Body of pancreas (tissue), 4 donors: ENCODE measurements around the gene MBP. TPM values are rescaled to one million over a fixed set of nuclear protein-coding genes. Genes with fewer than 3 reads are reported as not detected.

Source experiments
- ATAC-seq: fragments of 150-250 bp; one replicate; pipeline ENCODE4 v1.9.1; 2016
- DNase-seq, 4 donors: peaks; one replicate each; pipeline ENCODE4 v3.0.0-alpha.2; 2019
- H3K27ac ChIP-seq, 4 donors: fragments of 200-600 bp; sonication (generic); 1 replicate in 3 of 4; 2 replicates in 1 of 4; pipeline versions ENCODE4 v1.5.1 to v1.6.1; 2016 to 2019; ENCODE audit warnings: mild to moderate bottlenecking in 1 of 4, mixed read lengths in 1 of 4, moderate library complexity in 1 of 4
- H3K27me3 ChIP-seq, 2 donors: fragments of 200-600 bp; sonication (generic); one replicate each; pipeline ENCODE4 v1.6.0; 2016; ENCODE audit warnings: mild to moderate bottlenecking in 1 of 2
- H3K36me3 ChIP-seq, 2 donors: fragments of 200-600 bp; sonication (generic); replicated peaks in 1 of 2; 2 replicates each; pipeline ENCODE4 v1.5.1; 2016; ENCODE audit warnings: low read depth in 2 of 2; ENCODE audit not compliant: insufficient read depth in 1 of 2
- H3K4me1 ChIP-seq: fragments of 200-600 bp; sonication (generic); one replicate; pipeline ENCODE4 v1.6.0; 2016
- H3K4me3 ChIP-seq, 2 donors: fragments of 200-600 bp; sonication (generic); 1 replicate in 1 of 2; 2 replicates in 1 of 2; pipeline ENCODE4 v1.5.1; 2016 to 2019
- H3K9me3 ChIP-seq, 3 donors: fragments of 200-600 bp; sonication (generic); 1 replicate in 2 of 3; 2 replicates in 1 of 3; pipeline ENCODE4 v1.5.1; 2016
- CTCF ChIP-seq, 7 experiments: fragments of 450-650 bp in 4 of 7; fragments of 200-600 bp in 3 of 7; sonication (generic) in 3 of 7; IDR thresholded peaks; one replicate each; pipeline ENCODE4 v1.5.1; 2016 to 2019; ENCODE audit warnings: antibody characterized with exemption in 7 of 7
- POLR2A ChIP-seq, 3 donors: fragments of 450-650 bp; IDR thresholded peaks; one replicate each; pipeline ENCODE4 v1.6.1; 2016; ENCODE audit warnings: antibody characterized with exemption in 3 of 3, mild to moderate bottlenecking in 2 of 3
- WGBS, 2 donors: methylation state at CpG; one replicate each; pipeline ENCODE4 v1.1.5; 2017; 5-methylcytosine and 5-hydroxymethylcytosine counted together
- intact Hi-C: fragments of 100-400 bp; cut with DNase I; formaldehyde crosslinking; loops from one replicate; pipeline ENCODE4 v1.15.1; 2023
- total RNA-seq, 2 donors: library from RNA; depleted of rRNA; stranded (reverse); fragments of >200 nt; gene quantifications; one replicate each; pipeline ENCODE4 v1.1.0, GENCODE V29; 2016

MBP gene
- 10 to 100 TPM; 17.4 to 24.4 TPM for total RNA-seq

- 1% methylated on average over 66 of the region's 88 CpGs; no CpG with 5 or more reads in 1 of the 2 donors for WGBS, 2 donors
- Histone ChIP-seq H3K27ac (peak within 1 kb of the TSS; percentile 93 to 100 (median 98)), H3K36me3 (no peaks in the 10 kb centered on the region), H3K9me3 (no peaks in the 10 kb centered on the region), H3K4me3 (peak within 1 kb of the TSS; percentile 82 to 91), H3K27me3 (no peaks in the 10 kb centered on the region), H3K4me1 (peaks cover 44% of the 10 kb centered on the region)
- intact Hi-C loops, result loop anchor here (10.0 kb wide), 1 partner anchor 58 kb away; no protein-coding TSS in a partner anchor
- ATAC-seq (peak; percentile 85), DNase-seq (peak; percentile 87 to 95 (median 91))
- peak in 1 of 7 experiments; percentile 1 for TF ChIP-seq CTCF (IDR thresholded peaks at IDR 0.05)
- peak; percentile 68 to 97 (median 83) for TF ChIP-seq POLR2A (IDR thresholded peaks at IDR 0.05)
Observed at GRCh38 chr18:77132369-77133050, at the start of gene MBP. Gene MBP, minus strand, starts transcription at chr18:77132783. Its CDS starts 27,522 bp downstream, at chr18:77105261.

GRCh38 chr18:77181950-77182707 is 49.5 kb upstream of the MBP start:
- WGBS, 2 donors, result 38 to 39% methylated on average over 12 of the region's 12 CpGs
- no peak for ATAC-seq
- no peak for TF ChIP-seq POLR2A (IDR thresholded peaks at IDR 0.05)
- no peak for TF ChIP-seq CTCF (IDR thresholded peaks at IDR 0.05)
- Histone ChIP-seq H3K27ac (no peak overlapping the region), H3K4me1 (no peaks in the 10 kb centered on the region), H3K27me3 (no peaks in the 10 kb centered on the region), H3K9me3 (no peaks in the 10 kb centered on the region), H3K36me3 (no peaks in the 10 kb centered on the region), H3K4me3 (no peak overlapping the region)
- peak in 1 of 4 donors; percentile 23 for DNase-seq
- intact Hi-C loops, result no loop called here

- Histone ChIP-seq H3K27me3 (no peaks in the 10 kb centered on the region), H3K4me3 (no peak overlapping the region), H3K9me3 (no peaks in the 10 kb centered on the region), H3K27ac (no peak overlapping the region), H3K4me1 (no peaks in the 10 kb centered on the region), H3K36me3 (no peaks in the 10 kb centered on the region)
- TF ChIP-seq POLR2A (IDR thresholded peaks at IDR 0.05) (no peak), CTCF (IDR thresholded peaks at IDR 0.05) (no peak)
- DNase-seq (peak in 1 of 4 donors; percentile 41), ATAC-seq (no peak)
- WGBS, 2 donors, result 49 to 64% methylated on average over 7 of the region's 7 CpGs
- intact Hi-C loops, result no loop called here
Observed at GRCh38 chr18:77178559-77178958, 46.0 kb upstream of the MBP start.

- Histone ChIP-seq H3K27ac (no peak overlapping the region), H3K36me3 (no peaks in the 10 kb centered on the region), H3K27me3 (no peaks in the 10 kb centered on the region), H3K4me3 (no peak overlapping the region), H3K4me1 (no peaks in the 10 kb centered on the region), H3K9me3 (no peaks in the 10 kb centered on the region)
- TF ChIP-seq CTCF (IDR thresholded peaks at IDR 0.05) (no peak), POLR2A (IDR thresholded peaks at IDR 0.05) (no peak)
- intact Hi-C loops, result no loop called here
- DNase-seq (no peak), ATAC-seq (no peak)
- 85 to 86% methylated on average over 1 of the region's 1 CpG for WGBS, 2 donors
Observed at GRCh38 chr18:77177009-77177408, 44.4 kb upstream of the MBP start.
